Stimulated activated CD8-positive, alpha-beta memory T cell treated with anti-CD3 and anti-CD28 coated beads, Interleukin-4, amount 100 ng/mL, for 48 hours (primary cell): ENCODE measurements around the gene DNAJC16.
"Not testable (repeated sequence)": the region's sequence is repeated elsewhere in the genome, so short reads cannot be mapped to it uniquely, and the experiment has no call there.

Experiments used
- DNase-seq: peaks from one replicate; pipeline ENCODE4 v3.0.0-alpha.2; 2020

DNAJC16 gene

DNA sequence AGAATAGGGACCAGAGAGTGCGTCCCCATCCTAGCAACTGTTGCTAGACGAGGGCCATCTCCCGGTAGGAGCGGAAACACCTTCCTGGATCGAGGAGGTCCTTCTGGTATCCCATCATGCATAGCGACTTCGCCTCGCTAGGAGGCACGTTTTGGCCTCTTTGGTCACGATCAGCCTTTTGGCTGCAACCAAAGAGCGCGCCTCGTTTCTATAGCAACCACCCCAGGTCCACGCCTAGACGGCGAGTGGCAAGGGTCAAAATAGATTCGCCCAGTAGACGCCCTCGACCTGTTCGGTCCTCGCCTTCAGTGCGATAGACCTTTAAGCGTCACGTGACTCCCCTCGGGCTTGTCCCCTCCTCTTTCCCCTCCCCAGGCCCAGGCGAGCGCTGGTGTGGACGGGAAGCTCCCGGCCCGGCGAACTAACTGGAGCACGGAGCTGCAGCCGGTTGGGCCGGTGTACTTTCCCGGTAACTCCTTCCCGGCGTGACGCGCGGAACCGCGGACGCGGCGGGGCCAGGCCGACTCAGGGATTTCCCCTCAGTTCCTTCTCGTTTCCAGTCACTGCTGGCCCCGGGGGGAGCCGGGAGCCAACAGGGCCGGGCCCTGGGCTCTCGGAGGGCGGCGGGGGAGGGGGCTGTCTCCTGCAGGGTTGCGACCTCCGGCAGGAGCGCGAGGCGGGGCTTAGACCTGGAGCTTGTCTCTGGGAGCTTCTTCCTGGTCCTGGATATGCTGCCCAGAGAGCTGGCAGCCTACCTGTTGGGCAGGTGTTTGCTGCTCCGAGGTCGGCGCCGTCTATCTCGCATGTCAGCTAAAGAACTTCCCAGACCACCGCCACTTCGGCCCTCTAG, at the start of gene DNAJC16:
Gene DNAJC16, plus strand, starts transcription at position 359 of the 850 bp plus-strand sequence. CDS start 2,258 bp downstream, outside the sequence.
- DNase-seq, result peak; percentile 97

DNA sequence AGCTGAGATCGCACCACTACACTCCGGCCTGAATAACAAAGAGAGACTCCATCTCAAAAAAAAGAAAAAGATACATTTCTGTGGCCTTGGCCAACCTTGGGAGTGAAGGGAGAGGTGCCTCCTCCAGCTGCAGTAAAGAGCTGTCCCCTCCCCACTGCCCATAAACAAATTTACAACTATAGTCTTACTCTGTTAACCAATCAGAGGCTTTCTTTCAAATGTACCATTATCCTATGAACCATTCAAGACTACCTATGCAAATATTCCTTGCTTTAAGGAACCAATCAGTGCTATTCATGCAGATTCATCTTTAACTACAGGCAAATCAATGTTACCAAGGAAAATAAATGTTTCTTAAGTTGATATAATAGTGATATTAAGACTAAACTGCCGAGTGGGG, 49.7 kb upstream of the DNAJC16 start:
- no peak for DNase-seq

DNA sequence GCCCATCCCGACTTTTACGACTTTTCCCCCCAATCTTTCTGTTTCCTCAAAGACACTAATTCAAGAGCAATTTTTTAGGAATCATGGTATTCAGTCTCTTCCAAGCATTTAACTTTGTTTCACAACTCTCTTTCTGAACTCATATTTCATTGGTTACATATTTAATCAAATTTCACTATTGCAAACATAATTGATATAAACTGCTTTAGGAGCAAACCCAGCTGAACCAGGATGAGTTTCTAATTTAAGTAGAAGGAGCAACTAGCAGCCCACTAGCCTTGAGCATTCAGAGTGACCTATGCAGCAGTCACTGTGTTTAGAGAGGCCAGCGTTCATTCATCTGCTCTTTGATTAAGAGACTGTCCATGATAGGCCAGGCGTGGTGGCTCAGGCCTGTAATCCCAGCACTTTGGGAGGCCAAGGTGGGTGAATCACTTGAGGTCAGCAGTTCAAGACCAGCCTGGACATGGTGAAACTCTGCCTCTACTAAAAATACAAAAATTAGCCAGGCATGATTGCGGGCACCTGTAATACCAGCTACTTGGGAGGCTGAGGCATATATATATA, 48.9 kb upstream of the DNAJC16 start:
- no peak for DNase-seq

DNA sequence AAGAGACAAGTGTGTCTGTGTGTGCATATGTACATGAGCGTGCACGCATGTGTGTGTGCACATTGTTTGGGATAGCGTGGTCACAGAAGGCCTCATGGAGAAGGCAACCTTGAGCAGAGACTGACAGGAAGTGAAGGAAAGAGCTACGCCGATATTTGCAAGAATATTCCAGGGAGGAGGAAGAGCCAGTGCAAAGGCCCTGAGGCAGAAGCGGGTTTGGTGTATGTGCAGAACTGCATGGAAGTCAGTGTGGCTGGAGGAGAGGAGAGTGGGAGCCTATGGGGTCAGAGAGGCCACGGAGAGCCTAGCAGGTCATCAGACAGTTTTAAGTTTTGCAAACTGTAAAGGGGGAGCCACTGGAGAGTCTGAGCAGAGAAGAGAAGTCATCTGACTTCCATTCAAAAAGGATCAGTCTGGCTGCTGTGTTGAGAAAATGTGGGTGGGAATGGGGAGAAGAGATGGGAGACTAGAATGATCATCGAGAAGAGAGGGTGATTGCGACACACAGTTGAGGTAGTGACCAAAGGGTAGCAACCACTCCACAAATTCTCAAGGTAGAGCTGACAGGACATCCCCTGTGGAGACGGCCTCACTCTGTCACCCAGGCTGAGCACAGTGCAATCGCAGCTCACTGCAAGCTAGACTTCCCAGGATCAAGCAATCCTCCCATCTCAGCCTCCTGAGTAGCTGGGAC, 46.8 kb upstream of the DNAJC16 start:
- no peak for DNase-seq

DNA sequence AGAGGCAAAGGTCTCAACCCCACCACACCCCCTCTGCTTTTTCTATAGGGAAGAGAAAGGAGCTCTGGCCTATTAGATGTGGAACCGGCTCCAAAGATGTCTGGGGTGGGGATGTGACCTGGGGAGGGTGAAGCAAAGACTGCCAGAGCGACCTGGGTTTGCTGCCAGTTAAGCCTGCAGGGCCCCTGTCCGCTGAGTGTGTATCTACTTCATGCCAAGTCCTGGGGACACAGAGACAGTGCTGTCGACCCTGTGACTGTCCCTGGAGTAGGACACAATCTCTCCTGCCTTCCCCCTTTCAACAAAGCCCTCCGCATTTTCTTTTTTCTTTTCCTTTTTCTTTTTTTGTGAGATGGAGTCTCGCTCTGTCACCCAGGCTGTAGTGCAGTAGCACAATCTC, 44.2 kb upstream of the DNAJC16 start:
- not testable (repeated sequence) for DNase-seq

DNA sequence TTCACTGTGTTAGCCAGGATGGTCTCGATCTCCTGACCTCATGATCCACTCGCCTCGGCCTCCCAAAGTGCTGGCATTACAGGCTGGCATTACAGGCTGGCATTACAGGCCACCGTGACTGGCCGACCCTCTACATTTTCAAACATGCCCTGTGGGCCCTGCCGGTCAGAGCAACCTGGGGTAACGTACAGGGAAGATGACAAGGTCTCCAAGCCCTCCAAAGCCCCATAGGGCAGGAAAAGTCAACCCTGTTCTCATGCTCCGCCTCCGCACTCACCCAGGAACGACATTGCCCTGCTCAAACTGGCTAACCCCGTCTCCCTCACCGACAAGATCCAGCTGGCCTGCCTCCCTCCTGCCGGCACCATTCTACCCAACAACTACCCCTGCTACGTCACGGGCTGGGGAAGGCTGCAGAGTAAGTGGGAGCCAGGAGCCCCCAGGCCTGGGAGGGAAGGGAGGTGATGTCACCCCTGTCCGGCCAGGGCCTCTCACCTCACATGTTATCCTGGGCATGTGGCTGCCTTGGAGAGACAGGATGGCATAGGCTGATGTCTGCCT, 43.6 kb upstream of the DNAJC16 start:
- DNase-seq, result not testable (repeated sequence)

DNA sequence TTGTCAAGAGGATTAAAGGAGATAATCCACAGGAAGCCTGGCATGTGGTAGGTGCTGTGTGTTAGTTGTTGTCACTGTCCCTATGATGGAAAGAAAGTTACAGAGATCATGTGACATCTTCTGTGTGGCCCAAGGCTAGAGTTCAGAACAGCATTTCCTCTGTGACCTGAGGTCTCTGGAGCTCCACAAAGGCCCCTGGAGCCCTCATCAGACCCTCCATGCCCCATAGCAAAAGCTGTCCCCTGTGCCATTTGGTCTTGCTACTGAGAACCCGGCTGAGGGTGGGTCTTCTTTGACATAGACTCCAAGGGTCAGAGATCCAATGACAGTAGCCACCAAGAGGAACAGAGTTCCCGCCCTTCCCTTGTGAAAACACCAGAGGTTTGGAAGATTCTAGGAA, 42.7 kb upstream of the DNAJC16 start:
- DNase-seq, result no peak

DNA sequence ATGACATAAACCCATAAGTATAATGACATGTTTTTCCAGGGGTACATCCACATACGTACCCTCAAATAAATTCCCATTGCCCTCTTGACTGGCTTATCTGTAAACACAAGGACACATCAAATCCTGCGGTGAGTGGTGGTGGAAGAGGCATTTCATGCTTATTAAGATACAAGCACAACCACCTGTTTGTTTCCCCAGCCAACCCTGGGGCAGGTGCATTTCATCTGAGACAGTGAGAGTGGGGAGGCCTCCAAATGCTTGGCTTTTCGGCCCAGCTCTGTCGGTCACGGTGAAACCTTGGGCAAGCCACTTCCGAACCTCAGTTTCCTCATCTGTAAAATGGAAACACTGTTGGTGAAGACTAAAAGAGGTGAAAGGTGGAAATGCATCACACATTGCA, 42.2 kb upstream of the DNAJC16 start:
- DNase-seq, result not testable (repeated sequence)

DNA sequence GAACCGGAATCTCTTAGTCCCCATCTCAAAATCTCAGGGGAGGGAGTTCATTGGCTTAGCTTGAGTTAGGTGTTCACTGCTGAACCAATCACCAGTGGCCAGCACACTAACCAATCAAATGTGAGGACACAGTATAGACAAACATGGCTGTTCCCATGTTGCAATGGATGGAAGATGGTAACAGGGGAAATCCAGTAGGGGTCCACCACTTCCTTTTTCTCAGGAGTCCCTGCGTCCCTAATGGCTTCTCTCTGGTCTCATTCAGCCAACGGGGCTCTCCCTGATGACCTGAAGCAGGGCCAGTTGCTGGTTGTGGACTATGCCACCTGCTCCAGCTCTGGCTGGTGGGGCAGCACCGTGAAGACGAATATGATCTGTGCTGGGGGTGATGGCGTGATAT, 41.0 kb upstream of the DNAJC16 start:
- no peak for DNase-seq

DNA sequence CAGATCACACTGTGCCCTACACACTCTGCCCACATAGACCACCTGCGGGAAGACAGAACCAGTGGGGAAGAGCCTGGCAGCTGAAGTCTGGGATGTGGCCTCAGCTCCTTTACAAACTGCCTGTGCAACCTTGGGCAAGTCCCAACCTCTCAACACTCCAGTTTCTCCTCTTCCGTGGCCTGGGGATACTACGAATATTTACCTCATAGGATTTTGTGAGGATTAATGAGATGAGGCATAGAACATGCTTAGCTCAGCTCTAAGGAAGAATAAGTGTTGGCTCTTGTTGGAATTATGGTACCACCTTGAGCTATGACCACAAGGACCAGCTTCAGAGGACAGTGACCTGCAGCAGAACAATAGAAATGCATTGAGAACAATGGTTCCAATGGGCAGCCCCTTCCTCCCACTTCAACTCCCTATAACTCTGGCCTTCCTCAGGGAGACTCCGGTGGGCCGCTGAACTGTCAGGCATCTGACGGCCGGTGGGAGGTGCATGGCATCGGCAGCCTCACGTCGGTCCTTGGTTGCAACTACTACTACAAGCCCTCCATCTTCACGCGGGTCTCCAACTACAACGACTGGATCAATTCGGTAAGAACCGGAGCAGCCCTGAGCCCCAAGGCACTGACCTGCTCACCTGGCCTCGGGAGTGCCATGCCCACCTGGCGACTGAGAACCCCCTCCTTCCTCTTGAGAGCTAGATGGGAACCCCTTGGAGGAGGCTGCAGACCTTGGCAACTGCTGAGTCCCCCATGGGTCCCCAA, 39.6 kb upstream of the DNAJC16 start:
- not testable (repeated sequence) for DNase-seq

DNA sequence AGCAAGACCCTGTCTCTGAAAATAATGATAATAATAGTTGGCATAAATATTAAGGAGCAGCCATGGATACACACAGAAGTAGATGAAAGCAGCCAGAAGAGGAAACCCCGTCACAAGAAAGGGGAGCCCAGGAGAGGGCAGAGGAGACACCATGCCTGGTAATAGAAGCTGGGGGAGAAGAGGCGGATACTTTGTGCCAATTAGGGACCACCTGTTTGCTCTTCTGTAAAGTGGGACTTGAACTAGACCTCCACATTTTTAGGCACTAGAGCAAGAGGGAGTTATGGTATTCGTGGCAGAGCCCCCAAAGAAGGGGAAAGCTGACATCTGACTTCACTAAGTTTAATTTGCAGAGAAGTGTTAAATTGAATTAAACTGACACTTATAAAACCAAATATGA, 38.3 kb upstream of the DNAJC16 start:
- DNase-seq, result no peak

DNA sequence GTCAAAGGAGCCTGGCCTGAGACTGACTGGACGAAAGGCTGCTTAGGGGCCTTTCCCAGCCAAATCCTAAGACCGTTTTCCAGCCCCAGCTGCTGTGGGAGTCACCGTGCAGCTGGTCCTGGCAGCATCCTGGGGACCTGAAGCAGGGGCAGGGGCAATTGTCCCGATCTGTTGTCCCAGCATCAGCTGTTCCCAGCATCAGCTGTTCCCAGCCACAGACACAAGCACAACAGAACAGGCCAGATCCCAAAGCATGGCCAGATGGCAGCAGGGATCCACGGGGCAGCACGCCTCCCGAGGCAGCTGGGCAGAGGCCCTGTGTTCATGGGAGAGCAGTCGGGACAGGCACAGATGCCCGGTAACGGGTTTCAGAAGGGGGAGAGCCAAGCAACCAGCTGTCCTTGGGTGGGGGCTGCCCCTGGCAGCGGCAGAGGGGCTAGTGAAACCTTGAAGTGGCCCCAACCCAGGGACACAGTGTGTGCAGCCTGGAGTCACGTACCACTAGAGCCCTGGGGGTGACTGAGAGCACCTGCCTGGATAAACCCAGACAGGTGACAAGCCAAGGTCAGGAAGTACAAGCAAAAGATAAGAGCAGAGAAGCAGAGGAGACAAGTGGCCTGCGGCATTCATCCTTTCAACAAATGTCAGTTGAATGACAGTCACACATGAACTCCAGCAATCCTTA, 37.5 kb upstream of the DNAJC16 start:
- no peak for DNase-seq

DNA sequence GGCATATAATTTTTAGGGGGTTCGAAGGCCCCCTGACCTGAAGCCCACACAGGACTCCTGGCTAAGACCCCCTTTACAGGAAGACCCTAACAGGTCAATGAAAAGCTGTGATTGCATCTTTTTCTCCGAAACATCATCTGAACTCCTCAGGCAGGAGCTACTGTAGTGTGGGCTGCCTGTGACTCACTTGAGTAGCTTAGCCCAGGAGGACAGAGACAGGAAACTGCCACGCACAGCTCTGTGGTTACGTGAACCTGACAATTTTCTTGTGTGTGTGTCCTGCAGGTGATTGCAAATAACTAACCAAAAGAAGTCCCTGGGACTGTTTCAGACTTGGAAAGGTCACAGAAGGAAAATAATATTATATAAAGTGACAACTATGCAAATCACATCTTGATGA, 35.6 kb upstream of the DNAJC16 start:
- DNase-seq, result not testable (repeated sequence)

DNA sequence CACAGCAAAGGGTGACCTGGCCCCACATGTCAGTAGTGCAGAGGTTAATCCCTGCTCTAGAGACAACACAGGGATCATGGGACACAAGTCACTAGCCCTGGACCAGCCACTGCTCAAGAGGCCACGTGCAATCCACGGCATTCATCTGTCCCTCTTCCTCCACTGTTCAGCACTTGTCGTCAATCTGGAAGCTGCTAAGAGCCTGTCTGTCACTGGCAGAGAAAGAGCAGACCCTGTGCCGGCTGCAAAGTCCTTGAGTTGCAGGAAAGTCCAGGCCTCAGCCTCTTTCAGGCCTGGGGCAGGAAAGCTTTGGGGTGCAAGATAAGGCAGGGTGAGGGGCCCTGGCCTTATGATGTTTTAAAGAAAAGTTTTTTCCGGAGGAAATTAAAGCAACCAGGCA, 34.1 kb upstream of the DNAJC16 start:
- no peak for DNase-seq

DNA sequence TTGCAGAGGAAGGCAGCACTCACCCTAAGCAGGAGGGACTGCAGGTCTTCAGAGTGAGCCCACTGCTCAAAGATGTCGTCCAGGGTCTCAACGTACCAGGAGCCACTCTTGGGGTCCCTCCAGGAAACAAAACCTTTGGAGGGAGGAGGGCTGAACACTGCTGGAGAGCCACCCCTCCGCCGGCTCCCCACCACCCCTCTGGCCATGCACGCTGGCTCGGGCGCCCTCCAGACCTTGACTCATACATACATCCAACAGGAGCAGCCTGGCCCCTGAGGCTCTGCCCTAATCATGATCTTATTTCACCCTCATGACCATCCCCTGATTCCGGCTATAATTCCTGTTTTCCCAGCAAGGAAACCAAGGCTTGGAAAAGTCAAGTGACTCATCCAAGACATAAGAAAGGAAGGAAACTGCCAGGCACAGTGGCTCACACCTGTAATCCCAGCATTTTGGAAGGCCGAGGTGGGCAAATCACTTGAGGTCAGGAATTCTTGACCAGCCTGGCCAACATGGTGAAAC, 32.7 kb upstream of the DNAJC16 start:
- no peak for DNase-seq

DNA sequence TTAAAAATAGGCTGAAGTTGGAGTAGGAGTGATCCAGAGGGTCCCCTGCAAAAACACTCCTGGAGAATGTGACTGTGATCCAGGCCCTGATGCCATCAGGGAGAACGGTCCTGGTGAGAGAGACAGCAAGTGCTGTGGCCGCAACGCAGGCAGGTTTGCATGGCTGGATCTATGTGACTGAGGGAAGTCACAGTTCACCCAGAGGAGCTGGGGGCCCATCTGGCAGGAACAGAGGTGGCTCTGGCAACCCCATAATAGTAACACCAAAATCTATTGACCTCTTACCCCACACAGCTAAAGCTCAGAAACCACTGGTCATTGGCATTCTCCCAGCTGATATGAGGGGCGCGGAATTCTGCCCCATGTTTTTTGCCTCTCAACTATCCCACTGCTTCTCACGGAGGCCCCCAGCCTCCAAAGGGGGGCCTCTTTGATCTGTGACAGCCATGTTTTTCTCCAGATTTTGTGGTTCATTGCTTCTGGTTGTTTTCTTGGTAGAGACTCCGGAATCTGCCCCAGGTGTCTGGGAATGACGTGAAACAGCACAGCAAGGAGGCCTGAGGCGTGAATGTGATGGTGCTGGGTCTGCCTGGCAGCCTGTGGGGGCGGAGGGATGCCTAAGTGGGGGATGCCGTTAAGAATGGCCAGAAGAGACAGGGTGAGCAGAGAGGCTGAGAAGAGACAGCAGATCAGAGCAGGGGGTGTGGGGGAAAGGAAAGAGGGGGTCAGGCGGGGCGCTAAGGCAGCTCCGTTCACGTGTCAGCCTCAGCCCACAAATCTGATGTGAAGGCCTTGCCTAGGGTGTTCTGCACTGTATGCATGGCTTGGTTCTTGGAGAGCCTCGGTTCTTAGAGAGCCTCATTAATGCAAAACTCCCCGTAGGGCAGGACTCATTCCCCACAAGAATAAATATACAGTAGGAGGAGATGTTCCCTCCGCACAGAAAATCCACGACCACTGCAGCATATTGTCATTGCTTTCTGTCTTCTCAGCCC, 26.2 kb upstream of the DNAJC16 start:
- no peak for DNase-seq

DNA sequence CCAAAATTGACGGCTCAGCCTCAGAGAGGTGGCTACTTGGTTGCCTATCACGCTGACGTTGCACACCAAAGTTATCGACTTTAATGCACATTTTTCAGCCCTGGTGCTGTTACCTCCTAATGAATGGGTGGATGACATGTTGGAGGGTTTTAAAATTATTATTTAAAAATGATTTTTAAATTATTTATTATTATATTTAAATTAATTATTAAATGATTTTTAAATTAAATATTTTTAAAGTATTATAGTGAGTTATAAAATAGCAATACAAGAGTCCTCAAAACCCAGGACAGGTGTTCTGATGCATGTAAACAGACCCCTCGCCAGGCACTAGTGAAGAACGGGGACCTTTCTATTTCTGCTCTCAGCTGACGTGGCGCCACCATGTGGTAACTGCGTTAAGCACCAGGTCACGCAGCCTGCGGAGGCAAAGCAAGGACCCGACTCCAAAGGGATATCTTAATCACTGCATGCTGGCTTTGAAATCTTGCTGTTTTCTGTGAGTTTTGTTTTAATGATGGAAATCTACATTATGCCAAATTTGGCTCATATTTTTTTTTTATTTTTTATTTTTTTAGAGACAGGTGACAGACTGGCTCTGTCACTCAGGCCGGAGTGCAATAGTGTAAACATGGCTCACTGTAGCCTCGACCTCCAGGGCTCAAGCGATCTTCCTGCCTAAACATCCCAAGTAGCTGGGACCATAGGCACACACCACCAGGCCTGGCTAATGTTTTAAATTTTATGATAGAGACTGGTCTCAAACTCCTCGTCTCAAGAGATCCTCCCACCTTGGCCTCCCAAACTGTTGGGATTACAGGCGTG, 25.2 kb upstream of the DNAJC16 start:
- DNase-seq, result peak; percentile 82

DNA sequence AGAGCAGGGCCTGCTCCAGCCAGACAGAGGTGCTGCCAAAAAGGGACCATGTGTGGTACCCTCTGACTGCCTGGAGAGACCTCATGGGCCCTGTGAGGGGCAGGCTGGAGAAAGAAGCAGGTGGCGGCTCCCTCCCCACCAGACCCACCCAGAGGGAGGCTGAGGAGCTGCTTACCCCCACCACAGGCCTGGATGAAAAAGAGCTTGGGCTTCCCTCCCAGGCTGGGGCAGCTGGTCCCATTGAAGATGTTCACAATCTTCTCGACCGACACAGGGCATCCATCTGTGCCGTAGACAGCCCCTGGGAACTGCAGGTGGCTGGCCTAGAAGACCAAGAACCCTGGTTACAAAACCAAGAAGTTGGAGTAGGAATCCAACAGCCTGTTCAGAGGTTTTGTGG, 22.2 kb upstream of the DNAJC16 start:
- DNase-seq, result no peak

DNA sequence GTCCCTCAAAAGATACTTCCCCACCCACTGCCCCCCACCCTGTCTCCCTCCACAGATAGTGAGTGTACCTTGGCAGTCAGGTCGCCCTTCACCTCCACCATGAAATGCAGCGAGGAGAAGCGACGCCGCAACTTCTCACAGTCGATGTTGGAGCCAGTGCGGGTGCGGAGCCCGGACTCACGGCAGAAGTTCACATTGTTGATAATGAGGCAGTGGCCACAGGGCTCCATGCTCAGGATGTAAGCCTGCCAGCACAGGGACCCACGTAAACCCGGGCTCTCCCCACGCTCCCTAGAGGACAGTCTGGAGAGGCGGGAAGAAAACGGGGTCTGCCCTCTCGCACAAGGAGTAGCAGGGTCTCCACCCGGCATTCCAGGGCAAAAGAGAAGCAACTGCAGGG, 19.8 kb upstream of the DNAJC16 start:
- no peak for DNase-seq

DNA sequence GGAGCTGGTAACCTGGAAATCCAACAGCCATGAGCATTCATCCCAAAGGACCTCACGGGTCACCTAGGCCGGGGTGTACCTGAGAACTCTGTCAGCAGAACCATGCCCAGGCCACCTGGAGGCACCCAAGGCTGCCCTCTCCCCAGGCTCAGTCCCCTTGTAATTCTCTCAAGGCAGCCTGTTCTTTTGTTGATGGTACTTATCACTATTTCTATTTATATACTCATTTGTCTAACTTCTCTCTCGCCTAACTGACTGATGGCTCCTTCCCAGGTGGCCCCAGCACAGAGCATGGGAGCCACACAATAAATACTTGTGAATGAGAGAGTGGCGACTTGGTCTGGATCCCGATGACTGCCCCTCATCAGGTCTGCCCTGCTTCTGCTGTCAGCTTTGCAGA, 19.4 kb upstream of the DNAJC16 start:
- no peak for DNase-seq
